GM19468 (cell line): ENCODE results near the gene ADAMTS15.
A peak's percentile ranks its signal among the peaks of the same experiment; 100 is the strongest.
"Not testable (repeated sequence)": the region's sequence is repeated elsewhere in the genome, so short reads cannot be mapped to it uniquely, and the experiment has no call there.

Experiments
- ATAC-seq: cut with Tn5 transposase; IDR thresholded peaks from one replicate; pipeline ENCODE4 v1.9.1; 2021; ENCODE audit warnings: mild to moderate bottlenecking, moderate library complexity, moderate number of reproducible peaks; ENCODE audit not compliant: unreplicated experiment; ENCODE audit errors: extremely low read depth

ADAMTS15 gene

DNA sequence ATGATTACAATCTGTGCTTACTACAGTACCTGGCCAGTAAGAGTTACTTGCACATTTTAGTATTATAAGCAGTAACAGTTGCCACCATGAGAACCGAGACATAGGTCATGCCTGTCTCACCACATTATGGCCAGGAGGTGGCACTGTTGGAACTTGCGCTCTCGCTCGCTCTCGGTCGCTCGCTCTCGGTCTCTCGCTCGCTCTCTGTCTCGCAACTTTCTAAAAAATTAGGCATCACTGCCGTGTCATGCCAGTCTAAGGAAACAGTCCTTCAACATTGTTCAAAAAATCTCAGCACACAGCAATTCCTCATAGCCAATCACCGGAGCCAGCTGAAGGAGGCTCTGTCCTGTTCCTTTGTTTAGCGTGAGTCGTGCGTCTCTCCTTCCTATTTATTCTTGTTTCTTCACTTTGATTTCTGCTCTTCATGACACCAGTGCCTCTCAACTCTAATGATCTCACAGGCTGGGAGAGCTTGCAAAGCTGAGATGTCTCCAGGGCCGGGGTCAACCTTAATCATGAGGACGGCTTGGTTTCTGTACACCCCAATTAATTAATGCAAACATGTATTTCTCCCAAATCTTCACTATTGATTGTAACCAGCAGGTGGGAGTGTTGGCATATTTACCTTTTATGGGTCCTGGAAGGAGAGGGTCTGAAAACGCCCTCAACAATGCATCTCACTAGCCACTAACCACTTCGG, 13.8 kb upstream of the ADAMTS15 start:
- ATAC-seq = peak; percentile 81

DNA sequence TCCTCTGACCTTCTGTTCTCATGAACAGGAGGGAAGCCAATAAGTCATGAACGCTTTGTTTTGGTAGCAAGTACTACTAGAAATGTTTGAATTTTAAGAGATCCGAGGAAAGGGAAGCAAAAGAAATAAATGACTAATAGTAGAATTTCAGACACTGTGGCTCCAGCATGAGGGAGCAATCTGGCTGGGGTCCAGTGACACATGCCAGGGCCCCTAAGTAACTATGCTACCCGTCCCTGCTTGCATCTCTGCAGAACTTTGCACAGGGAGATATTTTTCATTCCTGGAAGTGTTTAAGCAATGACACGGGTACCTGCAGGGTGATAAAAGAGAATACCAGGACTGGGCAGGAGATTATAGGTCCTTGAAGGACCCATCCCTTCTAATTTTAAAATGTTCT, 12.8 kb upstream of the ADAMTS15 start:
- ATAC-seq = no peak

DNA sequence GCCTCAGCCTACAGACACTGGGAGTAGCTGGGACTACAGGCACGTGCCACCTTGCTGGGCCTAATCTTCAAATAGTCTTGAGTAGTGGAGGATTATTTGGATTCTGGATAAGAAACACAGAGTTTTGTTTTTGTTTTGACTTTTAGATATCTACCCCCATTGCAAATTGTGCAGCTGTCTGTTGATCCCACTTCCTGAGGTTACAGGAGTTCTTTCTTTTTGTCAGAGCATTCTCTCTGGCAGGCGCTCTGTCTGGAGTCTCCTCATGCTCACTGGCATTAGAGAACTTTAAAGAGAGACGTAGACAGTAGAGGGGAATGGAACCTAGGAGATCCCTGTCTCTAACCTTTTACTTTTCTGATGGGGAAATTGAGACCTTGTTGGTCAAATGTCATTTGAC, 12.3 kb upstream of the ADAMTS15 start:
- ATAC-seq = no peak

DNA sequence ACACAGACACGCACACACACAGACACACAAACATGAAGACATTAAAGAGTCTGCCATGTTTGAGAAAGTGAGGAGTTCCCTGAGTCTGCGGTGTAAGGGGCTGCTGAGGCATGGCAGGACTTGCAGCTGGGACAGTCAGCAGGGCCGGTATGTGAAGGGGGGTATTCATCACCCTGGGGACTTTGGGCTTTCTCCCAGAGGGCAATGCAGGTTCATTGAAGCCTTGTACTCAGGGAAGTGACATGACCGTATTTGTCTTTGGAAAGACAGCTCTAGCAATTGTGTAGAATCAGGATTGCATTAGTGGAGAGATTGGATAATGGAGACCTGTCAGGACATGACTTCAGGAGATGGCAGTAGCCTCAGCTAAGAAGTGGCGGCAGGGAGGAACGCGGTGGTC, 10.6 kb upstream of the ADAMTS15 start:
- no peak for ATAC-seq

DNA sequence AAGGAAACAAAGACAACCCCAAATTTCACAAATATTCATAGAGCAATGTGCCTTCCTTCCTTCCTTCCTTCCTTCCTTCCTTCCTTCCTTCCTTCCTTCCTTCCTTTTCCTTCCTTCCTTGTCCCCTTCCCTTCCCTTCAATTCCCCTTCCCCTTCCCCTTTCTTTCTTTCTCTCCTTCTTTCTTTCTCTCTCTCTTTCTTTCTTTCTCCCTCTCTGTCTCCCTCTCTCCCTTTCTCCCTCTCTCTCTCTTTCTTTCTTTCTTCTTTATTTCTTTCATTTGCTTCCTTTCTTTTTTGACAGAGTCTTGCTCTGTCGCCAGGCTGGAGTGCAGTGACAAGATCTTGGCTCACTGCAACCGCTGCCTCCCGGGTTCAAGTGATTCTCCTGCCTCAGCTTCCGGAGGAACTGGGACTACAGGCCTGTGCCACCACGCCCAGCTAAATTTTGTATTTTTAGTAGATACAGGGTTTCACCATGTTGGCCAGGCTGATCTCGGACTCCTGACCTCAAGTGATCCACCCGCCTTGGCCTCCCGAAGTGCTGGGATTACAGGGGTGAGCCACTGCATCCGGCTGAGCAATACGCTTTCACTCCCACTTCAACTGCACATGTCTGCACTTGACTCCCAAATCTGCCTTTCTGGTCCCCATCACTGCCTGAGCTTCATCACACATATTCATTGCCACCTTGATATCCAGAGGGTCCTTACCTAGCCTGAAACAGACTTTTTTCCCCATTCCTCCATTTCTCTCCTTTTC, 9.9 kb upstream of the ADAMTS15 start:
- ATAC-seq = not testable (repeated sequence)

DNA sequence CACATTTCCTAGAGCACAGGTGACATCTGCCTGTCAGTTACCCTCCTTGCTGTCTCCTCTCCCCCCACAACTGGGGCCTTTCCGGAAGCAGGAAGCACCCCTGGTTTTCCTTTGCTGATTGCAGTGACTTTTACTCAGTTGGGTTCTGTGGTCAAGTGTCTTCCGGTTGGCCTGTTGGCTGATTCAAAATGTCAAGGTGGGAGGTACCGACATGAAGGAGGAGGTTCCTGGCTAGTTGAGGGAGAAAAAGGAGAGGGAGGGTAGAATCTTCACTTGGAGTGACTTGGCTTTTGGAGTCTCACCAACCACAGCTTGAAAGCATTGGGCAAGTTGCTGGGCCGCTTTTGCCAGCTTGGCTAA, 9.3 kb upstream of the ADAMTS15 start:
- ATAC-seq = no peak

DNA sequence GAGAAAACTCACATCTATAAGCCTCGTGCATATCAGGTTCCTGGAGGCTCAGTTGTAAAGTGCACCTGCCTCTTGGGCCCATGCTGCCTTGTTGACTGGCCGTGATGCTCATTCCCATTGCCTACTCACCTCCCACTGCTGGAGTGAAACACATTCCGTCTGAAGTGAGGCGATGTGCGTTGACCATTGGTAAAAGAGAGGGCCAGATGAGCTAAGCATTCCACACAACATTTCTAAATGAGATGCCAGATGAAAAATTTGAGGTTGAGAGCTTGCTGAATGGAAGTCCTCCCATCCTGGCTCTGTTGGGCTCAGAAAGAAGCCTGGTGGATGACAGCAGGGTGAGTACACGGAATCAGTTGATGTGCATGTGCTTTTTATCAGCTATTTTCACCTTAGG, 8.6 kb upstream of the ADAMTS15 start:
- no peak for ATAC-seq

DNA sequence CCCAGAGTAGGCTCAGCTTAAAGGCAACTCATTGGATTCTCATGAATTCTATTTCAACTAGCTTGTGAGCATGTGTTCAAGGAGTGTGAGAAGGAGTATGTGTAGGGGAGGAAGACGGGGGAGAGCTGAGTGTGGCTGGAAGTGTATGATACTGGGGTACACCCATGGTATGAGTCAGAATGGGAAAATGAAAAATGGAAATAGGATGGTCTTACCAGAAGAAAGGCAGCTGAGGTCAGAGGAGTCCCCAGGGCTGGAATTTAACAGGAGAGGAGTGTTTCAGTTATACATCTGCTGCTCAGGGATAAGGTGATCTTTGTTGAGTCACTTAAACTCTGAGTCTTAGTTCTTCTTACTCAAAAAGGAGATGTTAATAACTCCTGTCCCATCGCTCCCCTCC, 6.7 kb upstream of the ADAMTS15 start:
- no peak for ATAC-seq

DNA sequence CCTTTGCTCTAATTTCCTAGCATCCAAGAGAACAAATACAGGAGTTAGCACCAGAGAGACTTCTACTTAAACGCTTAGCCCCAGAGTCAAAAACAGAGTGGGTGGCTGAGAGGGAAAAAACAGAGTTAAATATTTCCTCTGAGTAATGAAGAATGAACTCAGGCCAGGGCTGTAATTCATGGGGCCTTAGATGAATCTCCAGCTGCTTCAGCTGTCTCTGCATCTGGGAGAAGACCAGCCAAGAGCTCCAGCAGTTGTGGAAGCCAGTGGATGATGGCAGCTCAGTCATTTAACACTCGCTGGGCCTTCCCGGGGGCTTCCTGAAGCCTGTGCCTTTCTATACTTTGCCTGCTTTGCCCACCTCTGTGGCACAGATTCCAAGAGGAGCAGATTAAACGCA, 5.7 kb upstream of the ADAMTS15 start:
- ATAC-seq = no peak

DNA sequence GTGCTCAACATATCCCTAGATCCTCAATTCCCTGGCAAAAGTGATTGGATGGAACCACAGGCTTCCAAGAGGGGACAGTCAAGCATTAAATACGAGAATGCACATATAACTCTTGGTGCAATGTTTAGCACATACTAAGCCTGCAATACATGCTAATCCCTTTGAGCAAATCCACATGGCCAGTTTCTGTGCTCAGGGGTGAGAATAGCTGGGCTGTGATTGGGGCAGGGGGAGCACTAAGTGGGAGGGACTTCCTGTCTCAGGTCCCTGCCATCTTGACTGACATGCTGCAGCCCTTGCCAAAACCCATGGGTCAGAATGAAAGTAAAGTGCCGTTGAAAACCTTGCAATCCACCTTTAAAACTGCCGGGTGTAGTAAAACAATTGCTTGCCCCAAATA, 2.7 kb upstream of the ADAMTS15 start:
- no peak for ATAC-seq

DNA sequence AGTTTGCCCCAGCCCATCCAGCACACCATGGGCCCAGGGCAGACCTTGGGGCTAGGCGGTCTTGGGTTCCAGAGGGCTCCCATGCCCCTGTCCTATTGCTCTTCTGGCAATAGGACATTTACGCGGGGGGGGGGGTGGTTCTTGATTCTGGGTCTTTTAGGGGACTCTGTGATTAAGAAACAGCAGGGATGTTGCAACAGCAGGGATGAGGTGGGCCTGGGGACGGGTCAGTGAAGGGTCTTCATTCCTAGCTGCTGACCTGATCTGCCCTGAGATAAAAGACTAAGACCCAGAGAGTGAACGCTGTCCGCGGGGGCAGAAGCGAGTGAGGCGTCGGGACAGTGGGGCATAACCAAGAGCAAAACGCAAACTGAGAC, 418 bp upstream of the ADAMTS15 start:
- ATAC-seq = no peak

DNA sequence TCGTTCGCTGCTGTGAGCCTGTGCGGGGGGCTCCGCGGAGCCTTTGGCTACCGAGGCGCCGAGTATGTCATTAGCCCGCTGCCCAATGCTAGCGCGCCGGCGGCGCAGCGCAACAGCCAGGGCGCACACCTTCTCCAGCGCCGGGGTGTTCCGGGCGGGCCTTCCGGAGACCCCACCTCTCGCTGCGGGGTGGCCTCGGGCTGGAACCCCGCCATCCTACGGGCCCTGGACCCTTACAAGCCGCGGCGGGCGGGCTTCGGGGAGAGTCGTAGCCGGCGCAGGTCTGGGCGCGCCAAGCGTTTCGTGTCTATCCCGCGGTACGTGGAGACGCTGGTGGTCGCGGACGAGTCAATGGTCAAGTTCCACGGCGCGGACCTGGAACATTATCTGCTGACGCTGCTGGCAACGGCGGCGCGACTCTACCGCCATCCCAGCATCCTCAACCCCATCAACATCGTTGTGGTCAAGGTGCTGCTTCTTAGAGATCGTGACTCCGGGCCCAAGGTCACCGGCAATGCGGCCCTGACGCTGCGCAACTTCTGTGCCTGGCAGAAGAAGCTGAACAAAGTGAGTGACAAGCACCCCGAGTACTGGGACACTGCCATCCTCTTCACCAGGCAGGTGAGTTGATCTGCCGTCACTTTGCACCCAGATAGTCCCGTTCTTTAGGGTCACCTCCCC, 1.0 kb downstream of the ADAMTS15 start:
- ATAC-seq = no peak

DNA sequence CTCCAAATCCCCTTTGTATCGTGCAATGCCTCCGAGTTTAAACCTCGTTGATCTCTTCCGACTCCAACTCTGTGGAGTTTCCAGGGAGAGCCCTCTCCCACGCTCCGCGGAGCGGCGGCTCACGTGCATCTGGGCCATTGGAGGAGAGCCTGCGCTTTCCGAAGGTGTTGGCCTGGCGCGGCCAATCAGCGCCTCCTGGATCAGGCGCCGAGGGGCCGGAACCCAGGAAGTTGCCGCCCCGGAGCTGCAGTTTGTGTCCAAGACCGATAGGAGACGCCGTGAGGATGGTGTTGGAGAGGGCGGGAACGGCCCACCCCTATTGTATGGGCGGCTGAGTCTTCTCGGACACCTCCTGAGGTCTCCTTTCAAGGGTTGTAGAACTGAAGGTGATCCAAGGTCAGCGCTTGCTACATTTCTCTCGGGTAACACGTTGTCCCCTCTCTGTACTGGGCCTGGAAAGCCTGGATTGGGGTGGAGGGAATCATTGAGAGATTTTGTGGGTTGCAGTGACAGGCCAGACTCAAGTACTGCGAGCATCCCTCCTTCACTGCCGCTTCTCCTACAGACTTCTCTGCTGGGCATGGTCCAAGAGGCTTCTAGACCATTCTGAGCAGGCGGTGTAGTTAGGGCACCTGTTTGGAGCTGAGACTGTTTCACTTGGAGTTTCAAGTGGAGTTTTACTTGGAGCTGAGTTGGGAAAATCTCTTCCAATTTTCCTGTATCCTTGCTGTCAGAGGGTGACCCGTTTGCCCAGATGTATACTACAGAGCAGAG, 1.7 kb downstream of the ADAMTS15 start:
- no peak for ATAC-seq

DNA sequence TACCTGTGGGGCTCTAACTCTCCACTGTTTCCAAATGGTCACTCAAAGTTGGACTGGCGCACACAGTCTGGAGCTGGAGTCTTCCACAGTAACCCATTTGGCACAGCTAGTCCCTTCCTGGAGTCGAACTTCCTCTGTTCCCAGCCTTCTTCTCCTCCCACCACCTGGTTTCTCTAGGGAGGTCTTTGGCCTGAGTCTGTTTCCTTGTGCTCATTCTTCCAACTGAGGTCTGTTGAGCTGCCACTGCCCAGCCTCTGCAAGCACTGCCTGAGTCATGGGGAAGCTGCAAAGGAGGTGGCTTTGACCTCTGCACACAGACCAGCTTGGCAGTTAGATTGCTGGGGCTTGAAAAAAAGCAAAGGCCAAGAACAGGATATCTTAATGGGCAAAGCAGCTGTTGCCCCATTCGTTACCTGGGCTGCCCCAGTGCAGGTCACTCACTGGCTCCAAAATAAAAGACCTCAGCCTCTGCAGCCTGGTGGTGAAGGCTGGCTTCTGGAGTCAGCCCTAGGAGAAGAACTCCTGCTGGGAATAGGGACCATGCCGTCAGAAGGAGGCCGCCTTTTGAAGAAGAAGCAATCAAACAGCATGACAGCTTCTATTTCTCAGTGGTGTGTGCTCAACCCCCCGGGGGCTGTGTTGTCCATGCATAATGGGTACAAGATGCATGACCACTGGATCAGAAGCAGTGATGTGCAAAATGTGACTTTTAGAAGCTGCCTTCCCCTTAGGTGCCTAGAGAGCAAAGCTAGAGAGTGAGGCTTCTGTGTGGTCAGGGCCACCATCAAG, 3.0 kb downstream of the ADAMTS15 start:
- no peak for ATAC-seq

DNA sequence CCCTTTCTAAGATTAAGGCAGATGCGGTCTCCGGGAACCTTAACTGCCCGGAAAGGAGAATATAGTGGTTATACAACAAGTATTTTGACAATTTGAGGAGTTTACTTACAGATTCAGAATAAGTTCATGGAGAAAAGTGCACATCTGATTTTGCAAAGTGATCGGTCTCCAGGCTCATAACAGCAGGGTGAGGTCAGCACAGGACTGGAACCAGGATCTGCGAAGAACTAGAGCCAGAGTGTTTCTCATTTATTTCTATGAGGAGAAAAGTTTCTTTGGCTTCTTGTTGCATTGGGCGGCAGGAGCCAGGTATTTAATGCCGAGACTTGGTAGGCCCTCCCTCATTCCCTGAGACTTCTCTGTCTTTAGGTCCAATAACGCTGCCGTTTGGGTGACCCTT, 3.7 kb downstream of the ADAMTS15 start:
- ATAC-seq = no peak

DNA sequence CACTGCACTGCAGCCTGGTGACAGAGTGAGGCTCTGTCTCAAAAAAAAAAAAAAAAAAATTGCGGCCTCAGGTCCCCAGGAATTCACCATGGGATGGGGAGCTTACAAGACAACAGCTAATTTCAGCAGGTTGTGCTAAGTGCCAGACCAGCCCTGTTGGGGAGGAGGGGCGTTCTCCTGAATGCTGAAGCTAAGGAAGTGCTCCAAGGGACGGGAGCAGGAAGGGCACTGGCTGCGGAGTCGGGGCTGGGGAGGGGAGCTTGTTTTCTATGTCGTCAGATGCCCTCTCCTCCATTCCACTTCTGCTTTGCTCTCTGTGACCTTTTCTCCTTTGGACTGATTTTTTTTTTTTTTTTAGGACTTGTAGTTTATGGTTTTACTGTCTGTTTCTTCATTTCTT, 4.5 kb downstream of the ADAMTS15 start:
- no peak for ATAC-seq

DNA sequence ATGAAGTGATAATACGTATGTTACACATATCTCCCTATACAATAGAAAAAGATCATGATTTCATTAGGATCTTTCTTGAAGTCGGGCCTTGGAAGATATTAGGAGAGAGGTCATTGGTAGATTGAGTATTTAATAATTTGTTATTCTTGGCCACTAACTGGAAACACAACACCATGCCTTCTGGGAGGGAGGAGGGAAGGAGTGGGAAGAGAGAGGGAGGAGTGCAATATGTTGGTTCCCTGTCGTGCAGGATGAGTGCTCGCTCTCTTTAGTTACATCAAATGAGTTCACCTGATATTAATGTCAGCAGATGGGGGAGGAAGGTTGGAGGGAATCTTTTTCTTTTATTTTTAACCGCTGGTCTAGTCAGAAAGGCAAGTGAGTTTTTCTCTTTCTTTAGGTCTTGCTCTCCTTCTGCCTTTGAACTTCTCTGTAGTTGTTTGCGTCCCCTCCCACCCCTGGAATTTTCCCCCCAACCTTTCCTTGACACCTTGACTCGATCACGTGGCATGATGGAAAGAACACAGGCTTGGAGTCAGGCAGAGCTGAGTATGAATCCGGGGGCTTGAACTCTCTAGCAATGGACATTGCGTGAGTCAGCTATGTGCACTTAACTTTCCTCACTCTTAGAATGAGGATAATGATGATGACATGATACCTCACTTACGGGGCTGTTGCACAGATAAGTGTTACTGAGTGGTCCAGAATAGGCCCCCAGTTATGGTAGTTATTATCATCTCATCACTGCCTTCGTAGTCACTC, 6.2 kb downstream of the ADAMTS15 start:
- no peak for ATAC-seq

DNA sequence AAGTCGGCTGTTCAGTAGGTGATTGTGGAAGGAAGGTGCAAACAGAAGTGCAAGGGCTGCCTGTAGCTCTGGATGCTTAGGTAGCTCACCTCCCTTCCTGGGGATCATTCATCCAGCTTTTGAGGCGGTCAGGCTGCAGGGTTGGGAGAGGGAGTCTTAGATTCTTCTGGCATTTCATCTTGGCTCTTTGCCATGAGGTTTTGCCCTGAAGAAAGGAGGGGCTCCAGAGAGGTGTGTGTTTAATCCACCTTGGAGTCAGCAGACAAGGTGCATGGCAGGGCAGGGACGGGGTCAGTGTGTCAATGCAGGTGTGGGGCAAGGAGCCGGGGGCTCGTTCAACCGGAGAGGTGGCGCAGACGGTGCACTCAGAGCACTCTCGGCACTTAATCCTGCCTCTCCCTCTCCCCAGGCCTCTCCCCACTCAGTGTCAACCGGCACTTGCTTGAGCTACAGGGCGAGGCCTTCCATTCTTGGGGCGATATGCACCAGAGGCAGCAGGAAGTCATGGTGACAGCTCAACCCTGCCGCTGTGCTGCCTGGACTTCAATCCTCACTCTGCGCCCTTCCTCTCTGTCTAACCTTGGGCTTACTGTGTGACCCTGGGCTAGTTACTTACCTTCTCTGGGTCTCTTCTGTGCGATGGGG, 7.2 kb downstream of the ADAMTS15 start:
- ATAC-seq = no peak

DNA sequence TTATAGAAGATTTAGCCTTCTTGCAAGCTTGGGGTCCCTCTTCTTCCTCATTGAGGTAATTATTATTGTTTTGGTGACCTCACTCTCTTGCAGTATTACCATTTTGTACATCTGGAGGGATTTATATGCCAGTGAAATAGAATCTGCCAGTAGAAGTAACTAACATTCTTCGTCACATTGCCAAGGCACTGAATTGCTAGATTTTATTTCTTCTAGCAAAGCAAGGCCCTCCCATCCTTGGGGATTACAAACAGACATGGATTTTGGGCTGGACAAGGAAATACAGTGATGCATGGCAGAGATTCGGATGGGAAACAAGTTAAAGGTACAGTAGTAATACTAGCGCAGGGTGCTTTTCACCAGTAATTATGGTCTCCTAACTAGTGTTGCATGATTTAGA, 7.8 kb downstream of the ADAMTS15 start:
- ATAC-seq = no peak
